GM18867 (cell line): ENCODE measurements around the gene DTNBP1.

Experiments
- ATAC-seq: cut with Tn5 transposase; IDR thresholded peaks from one replicate; pipeline ENCODE4 v1.9.1; 2021; ENCODE audit warnings: mild to moderate bottlenecking, moderate library complexity; ENCODE audit not compliant: unreplicated experiment

DTNBP1 gene

GRCh38 chr6:15662326-15663129 is at the start of gene DTNBP1:
Gene DTNBP1, minus strand, starts transcription at chr6:15663028. Its CDS starts 159 bp downstream, at chr6:15662869.
- peak; percentile 74 for ATAC-seq

DNA sequence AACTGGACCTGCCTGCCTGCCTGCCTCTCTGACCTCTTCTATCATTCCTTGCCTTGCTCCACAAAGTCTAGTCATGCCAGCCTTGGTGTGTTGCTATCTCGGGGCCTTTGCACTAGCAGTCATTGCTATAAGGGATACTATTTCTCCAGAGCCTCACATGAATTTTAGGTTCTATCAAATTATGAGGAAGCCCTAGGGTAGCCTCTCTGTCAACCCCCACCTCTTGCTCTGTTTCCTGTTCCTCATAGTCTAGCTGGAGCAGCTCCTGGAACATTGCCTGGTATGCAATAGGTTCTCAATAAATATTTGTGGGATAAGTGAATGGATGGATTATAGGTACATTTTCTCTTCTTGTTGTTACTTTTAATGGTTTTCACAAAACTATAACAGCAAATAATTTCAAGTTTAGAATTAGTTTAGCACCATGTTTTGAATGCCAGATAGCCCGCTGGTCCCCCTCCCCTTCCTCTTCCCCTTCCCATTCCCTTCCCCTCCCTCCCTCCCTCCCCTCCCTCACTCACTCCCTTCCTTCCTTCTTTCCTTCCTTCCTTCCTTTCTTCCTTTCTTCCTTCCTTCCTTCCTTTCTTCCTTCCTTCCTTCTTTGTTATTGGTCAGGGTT is 46.9 kb upstream of the DTNBP1 start:
- ATAC-seq, result no peak

- ATAC-seq, result no peak
These were observed 45.4 kb upstream of the DTNBP1 start for GRCh38 chr6:15708231-15708630.

DNA sequence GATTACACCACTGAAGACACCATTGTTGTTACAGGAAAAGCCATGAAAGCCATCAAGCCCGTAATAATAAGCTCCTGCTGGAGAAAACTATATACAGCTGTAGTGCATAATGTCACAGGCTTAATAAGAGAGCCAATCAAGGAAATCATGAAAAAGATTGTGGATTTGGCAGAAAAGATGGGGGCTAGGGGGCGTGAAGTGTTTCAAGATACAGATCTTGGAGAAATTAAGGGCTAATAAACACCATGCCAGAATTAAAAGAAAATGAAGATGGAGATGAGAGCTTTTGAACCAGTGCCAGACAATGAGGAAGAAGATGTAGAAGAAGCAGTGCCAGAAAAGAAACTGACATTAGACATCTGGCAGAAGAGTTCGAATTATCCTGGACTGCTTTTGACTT is 43.2 kb upstream of the DTNBP1 start:
- ATAC-seq, result no peak

DNA sequence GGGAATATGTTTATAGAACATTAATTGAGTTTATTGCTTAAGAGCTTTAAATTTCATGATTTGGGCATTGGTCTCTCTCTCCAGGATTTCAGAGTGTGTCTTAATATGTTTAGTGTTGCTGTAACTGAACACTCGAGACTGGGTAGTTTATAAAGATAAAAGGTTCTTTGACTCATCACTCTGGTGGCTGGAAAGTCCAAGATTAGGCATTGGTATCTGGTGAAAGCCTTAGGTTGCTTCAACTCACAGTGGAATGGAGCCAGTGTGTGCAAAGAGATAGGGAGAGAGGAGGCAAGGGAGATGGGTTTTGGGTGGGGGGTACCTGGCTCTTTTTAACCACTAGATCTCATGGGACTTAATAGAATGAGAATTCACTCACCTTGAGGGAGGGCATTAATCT is 35.6 kb upstream of the DTNBP1 start:
- no peak for ATAC-seq

DNA sequence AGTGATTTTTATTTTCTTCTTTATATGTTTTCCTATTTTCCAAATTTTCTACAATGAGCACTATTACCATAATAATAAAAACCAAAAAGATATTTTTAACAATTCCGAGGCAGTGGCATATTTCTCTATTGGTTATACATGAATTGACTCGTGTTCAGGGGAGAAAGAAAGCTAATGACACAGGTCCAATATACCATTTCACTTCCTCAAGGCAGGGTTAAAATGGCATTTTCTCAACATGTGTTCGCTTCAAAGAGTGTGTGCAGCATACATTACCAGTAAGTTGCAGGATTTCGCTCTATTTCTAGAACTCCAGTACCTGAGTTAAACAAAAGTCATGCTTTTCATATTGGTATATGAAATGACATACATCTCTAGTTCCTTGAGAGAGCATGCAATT is 35.1 kb upstream of the DTNBP1 start:
- ATAC-seq, result no peak

GRCh38 chr6:15691250-15691869 is 28.5 kb upstream of the DTNBP1 start:
- ATAC-seq, result peak; percentile 96

DNA sequence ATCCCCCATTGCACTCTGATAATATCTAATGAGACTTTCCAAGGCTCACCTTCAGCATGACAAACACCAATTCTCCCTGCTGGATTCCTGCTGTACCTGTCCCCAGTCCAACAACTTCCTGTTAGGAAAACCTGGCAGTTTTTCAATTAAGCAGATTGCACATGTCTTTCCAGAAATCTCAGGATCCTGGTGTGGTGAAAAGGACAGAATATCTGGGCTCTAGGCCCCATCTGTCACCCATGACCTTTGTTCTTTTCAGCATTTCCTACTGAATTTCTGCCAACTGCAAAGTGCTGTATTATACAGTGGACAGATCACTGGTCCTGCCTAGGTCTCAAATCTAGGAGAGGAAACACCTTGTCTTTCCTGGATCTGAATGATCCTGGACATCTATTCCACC is 27.7 kb upstream of the DTNBP1 start:
- ATAC-seq, result no peak

GRCh38 chr6:15689586-15690482 is 27.0 kb upstream of the DTNBP1 start:
- no peak for ATAC-seq

GRCh38 chr6:15685619-15686018 is 22.8 kb upstream of the DTNBP1 start:
- ATAC-seq, result no peak

GRCh38 chr6:15682965-15683822 is 20.4 kb upstream of the DTNBP1 start:
- ATAC-seq, result no peak

- ATAC-seq, result no peak
These were observed 19.1 kb upstream of the DTNBP1 start for GRCh38 chr6:15681946-15682345.

DNA sequence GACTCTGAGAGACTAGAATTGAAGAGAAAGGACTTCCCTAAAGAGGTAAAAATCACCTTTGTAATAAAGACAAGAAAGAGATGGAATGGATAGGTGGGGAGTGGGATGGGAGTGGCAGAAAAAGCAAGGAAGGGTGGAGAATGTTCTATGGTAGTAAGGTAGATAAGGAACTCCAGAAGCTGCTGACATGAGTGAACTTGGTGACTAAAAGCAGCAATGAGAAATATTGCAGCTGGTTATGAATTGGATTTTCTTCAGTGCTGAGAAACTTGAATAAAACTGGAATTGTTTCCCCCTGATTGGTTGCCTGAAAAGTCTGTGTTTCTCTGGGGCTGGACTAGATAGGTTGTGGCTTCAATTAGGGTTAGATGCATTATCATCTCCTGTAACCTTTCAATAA is 15.7 kb upstream of the DTNBP1 start:
- no peak for ATAC-seq

DNA sequence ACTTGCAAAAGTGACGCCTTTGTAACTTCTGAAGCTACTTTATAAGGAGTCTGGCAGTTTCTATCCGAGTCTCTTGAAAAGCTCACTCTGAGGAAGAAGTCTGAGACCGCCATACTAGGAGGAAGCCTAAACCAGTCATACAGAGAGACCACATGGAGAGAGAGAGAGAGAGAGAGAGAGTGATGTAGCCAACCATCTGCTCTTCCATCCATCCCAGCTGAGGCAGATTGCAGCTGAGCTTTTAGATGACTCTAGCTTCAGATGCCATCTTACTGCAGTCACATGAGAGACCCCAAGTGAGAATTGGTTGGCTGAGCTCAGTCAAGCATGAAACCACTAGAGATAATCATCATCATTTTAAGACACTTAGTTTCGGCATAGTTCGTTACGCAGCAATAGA is 15.0 kb upstream of the DTNBP1 start:
- ATAC-seq, result no peak

DNA sequence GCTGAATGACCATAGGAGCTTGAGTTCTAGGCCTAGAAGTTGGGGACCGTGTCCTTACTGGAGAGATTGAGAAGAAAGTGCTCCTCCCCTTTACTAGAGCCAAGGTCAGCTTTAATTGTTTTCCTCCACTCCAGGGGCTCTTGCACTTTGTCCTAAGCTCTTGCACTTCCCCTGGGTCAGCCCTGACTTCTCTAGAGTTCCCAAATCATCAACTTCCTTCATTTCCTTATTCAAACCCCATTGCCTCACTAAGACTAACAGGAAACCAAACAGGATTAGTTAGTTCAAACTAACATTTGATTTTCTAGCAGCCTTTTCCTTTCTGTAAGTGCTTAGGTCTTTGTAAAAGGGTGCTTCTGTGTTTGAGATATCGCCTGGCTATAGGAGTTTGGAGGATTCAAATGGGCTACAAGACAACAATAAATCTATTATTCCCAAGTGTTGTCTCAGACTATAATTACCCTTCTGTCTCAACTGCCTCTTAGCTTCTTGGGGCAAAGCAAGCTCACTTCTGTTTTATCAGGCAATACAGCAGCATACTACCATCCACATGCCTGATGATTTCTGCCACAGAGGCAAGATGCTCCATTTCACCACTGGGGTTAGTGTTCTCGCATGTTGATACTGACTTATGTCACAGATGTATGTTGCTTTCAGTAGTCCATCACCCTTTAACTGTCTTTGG is 12.8 kb upstream of the DTNBP1 start:
- no peak for ATAC-seq

- ATAC-seq, result no peak
These were observed 12.0 kb upstream of the DTNBP1 start for GRCh38 chr6:15674690-15675386.

DNA sequence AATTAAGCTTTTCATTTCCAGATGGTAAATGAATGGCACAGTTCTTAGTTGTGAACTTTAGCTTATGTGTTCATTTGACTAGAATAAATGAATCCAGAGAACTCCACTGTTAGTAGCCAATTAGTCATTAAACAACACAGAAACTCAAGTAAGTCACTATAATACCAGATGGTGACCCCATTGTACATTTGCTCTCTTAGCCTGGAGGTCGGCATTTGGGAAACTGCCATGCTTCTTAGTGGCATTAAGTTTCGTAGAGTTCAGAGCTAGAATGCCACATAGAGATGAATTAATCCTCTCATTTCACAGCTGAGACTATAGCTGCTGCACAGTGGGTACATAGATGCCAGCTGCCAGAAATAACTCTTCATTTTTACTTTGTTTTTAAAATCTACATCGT is 10.8 kb upstream of the DTNBP1 start:
- ATAC-seq, result no peak

- no peak for ATAC-seq
These were observed 10.0 kb upstream of the DTNBP1 start for GRCh38 chr6:15672818-15673217.

DNA sequence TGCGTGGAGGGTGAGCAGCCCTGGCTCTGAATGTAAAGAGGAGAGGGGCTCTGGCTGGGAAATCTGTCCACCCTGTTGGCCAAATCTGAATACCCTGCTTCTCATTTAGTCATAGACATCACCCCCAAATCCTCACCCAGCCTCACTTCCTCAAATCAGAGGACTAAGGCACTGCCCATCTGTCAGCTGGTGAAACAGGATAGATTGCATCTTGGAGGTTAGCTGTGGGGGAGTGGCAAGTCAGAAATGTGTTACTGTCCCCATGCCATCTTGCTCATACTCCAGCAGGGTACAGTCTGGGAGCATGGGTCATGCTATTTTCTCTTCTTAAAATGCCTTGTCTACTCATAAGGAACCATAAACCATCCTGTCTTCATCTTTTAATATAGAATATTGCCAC is 9.5 kb upstream of the DTNBP1 start:
- ATAC-seq, result no peak
